AG04450 (cell line): ENCODE data around the gene H6PD. TPM values are rescaled to one million over a fixed set of nuclear protein-coding genes. Genes with fewer than 3 reads are reported as not detected.

Experiments
- CTCF ChIA-PET: fragments of 300-600, 350-600 bp; formaldehyde crosslinking; extraction: SDS; loops from one replicate; lab custom pipeline; 2022; ENCODE audit warnings: antibody characterized with exemption, inconsistent platforms; lab: Charles Lee
- POLR2A ChIA-PET: fragments of 350-600 bp; formaldehyde crosslinking; extraction: SDS; loops from one replicate; lab custom pipeline; 2021; ENCODE audit warnings: antibody characterized with exemption, inconsistent platforms; lab: Yijun Ruan, JAX
- DNase-seq: peaks from one replicate; pipeline ENCODE4 v3.0.0-alpha.2; 2011; ENCODE audit warnings: low read depth, low spot score
- H3K27ac ChIP-seq: one replicate; pipeline ENCODE4 v1.5.1; 2012; ENCODE audit warnings: low read depth, low read length, control low read depth
- H3K27me3 ChIP-seq: one replicate; pipeline ENCODE4 v1.6.0; 2012; ENCODE audit warnings: low read length; ENCODE audit not compliant: control insufficient read depth, insufficient read depth
- H3K4me3 ChIP-seq: 2 replicates; pipeline ENCODE4 v1.5.1; 2011; ENCODE audit warnings: mild to moderate bottlenecking, low read depth, low read length, control low read depth
- H3K9me3 ChIP-seq: 2 replicates; pipeline ENCODE4 v1.5.1; 2012; ENCODE audit warnings: low read length; ENCODE audit not compliant: control insufficient read depth, insufficient read depth
- CTCF ChIP-seq: IDR thresholded peaks from 2 replicates; pipeline ENCODE4 v1.5.1; 2011; ENCODE audit warnings: low read depth, low read length, control low read depth, inconsistent platforms
- polyA plus RNA-seq: library from polyadenylated mRNA; depleted of rRNA; stranded (reverse); fragments of >200 nt; gene quantifications from 2 replicates; pipeline ENCODE4 v1.2.3, GENCODE V29; 2011

Gene H6PD
- polyA plus RNA-seq, 1 experiment, result 18.3 TPM

GRCh38 chr1:9280015-9280860 is 45.7 kb downstream of the H6PD start:
- H3K27me3 ChIP-seq, result no peaks in the 10 kb centered on the region
- H3K9me3 ChIP-seq, result peaks cover 10% of the 10 kb centered on the region
- H3K4me3 ChIP-seq, result no peak overlapping the region
- ChIA-PET POLR2A (interaction anchor here (0.5 to 1.9 kb wide), 5 partner anchors 9 to 212 kb away, joined by 3 to 6 read pairs (median 4); no protein-coding TSS in a partner anchor), CTCF (interaction anchor here (0.7 to 1.0 kb wide), 4 partner anchors 9 to 309 kb away, joined by 3 read pairs; no protein-coding TSS in a partner anchor)
- DNase-seq, result no peak
- TF ChIP-seq CTCF, result no peak
- peak overlapping the region; percentile 33 for H3K27ac ChIP-seq

DNA sequence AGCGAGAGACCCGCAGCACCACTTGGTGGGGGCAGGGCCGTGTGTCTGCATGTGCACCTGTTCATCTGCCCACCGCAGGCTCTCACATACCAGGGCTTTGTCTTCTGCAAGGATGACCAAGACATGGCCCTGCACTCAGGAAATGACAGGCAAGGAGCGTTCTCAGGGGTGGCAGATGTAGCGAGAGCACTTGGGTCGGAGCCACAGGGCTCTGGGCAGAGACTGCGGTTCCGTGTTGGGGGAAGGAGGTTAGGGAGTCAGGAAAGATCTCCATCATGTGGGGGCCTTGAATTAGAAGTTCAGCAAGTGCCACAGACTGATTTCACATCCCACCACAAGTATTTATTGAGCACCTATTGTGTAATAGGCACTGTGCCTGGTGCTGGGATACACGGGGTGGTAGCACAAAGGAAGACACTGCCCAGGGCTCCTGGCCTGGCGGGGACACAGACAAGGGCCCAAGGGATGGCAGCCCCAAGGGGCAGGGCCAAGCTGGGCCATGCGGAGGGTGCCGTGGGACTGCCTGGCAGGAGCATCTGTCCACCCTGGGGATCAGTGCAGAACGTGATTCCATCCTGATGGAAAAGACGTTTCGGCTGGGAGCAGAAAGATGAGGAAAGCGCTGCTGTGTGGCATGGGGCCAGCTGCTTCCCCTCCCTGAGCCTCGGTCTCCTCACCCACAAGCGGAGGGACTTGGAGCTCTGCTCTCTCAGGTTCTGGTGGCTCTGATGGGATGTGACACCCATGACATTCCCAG is 46.7 kb downstream of the H6PD start:
- no peak for DNase-seq
- Histone ChIP-seq H3K27ac (no peak overlapping the region), H3K4me3 (no peak overlapping the region), H3K27me3 (no peaks in the 10 kb centered on the region), H3K9me3 (peaks cover 13% of the 10 kb centered on the region)
- CTCF ChIA-PET, result interaction anchor here (0.6 to 1.1 kb wide), 3 partner anchors 8 to 174 kb away, joined by 3 to 5 read pairs (median 3); no protein-coding TSS in a partner anchor
- POLR2A ChIA-PET, result interaction anchor here (1.2 to 1.9 kb wide), 3 partner anchors 8 to 40 kb away, joined by 3 to 4 read pairs (median 4); no protein-coding TSS in a partner anchor
- TF ChIP-seq CTCF, result no peak

- POLR2A ChIA-PET, result interaction anchor here (0.5 to 1.9 kb wide), 3 partner anchors 8 to 247 kb away, joined by 4 to 5 read pairs (median 4); no protein-coding TSS in a partner anchor
- CTCF ChIA-PET, result interaction anchor here (0.6 to 1.4 kb wide), 3 partner anchors 15 to 228 kb away, joined by 5 to 8 read pairs (median 5); no protein-coding TSS in a partner anchor
- Histone ChIP-seq H3K9me3 (peaks cover 13% of the 10 kb centered on the region), H3K4me3 (no peak overlapping the region), H3K27ac (no peak overlapping the region), H3K27me3 (no peaks in the 10 kb centered on the region)
- TF ChIP-seq CTCF, result no peak
- DNase-seq, result no peak
Measured at GRCh38 chr1:9281908-9282695, 47.5 kb downstream of the H6PD start.

DNA sequence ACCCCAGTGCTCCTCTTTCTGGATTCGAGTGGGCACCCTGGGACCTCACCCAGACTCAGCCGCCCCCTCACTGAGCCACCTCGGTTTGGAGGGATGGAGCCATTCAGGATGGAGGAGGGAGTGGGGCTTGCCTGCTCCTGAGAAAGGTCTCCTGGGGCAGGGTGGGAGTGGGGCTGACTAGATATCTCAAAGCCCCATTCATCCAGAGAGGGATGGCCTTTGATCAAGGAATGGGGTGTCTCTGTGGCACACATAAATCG is 48.1 kb downstream of the H6PD start:
- CTCF ChIA-PET, result interaction anchor here (0.6 to 1.4 kb wide), 2 partner anchors 16 to 227 kb away, joined by 5 to 8 read pairs; no protein-coding TSS in a partner anchor
- Histone ChIP-seq H3K4me3 (no peak overlapping the region), H3K27ac (no peak overlapping the region), H3K9me3 (peaks cover 15% of the 10 kb centered on the region), H3K27me3 (no peaks in the 10 kb centered on the region)
- no peak for DNase-seq
- POLR2A ChIA-PET, result interaction anchor here (0.5 to 0.7 kb wide), 2 partner anchors 210 to 247 kb away, joined by 4 to 5 read pairs; no protein-coding TSS in a partner anchor
- no peak for TF ChIP-seq CTCF
